ENCODE data around the gene MEPCE.
A peak's percentile ranks its signal among the peaks of the same experiment; 100 is the strongest.

Gene MEPCE

GRCh38 chr7:100407285-100408180, 22.1 kb upstream of the MEPCE start:
- DNase-seq = no peak

- DNase-seq = no peak
These were observed 18.5 kb upstream of the MEPCE start for GRCh38 chr7:100411101-100411500.

- DNase-seq = no peak
These were observed 16.3 kb upstream of the MEPCE start for GRCh38 chr7:100413346-100413745.

DNA sequence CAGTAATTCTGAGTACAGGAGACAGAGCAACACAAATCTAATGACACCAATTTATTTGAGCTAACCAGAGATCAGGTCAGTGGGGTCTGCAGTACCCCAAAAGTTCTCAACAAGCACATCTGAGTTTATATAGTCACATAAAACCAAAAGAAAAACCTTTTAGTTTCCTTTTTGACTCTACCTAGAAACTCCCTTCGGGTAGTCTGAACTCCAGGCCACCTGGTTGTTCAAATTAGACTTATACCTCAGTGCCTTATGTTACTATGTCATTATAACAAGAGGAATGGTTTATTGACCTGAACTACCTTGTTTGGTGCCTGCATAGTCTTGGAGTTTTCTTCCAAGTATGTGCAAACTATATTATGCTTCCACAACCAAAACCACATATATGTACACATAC, 15.7 kb upstream of the MEPCE start:
- no peak for DNase-seq

DNA sequence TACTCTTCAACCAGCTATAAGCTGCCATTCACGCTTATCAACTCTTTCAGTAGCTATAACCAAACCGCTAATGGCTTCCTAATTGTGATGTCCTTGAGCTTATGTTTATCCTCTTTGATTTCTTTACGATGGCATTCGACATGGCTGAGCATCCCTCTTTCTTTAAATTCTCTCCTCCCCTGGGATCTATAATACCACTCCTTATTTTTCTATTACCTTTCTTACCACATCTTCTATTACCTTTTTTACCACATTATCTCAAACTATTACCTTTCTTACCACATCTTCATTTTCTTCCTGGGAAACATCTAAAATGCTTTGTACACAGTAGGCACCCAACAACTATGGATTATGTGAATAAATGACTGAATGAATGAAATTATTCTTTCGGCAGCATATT, 14.2 kb upstream of the MEPCE start:
- DNase-seq = no peak

GRCh38 chr7:100418930-100419659, 10.5 kb upstream of the MEPCE start:
- DNase-seq = no peak

- no peak for DNase-seq
These were observed 9.9 kb upstream of the MEPCE start for GRCh38 chr7:100419660-100420226.

- DNase-seq = no peak
These were observed 6.3 kb upstream of the MEPCE start for GRCh38 chr7:100423315-100423714.

DNA sequence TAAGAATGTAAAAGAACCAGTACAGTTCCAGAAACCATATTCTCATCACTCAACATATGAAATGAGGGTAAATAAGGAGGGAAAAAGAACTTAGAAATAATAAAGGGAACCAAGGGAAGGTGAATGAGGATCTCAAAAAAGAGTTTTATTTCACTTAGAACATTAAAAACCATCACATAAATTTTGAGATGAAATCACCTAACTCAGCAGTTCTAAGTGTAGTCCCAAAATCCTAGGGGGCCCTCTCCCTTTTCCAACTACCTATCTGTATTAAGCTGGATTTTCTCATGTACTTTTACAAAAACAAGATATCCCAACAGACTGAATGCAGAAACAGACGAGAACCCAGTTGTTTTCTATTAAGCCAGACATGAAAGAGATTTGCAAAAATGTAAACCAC, 4.3 kb upstream of the MEPCE start:
- no peak for DNase-seq

DNA sequence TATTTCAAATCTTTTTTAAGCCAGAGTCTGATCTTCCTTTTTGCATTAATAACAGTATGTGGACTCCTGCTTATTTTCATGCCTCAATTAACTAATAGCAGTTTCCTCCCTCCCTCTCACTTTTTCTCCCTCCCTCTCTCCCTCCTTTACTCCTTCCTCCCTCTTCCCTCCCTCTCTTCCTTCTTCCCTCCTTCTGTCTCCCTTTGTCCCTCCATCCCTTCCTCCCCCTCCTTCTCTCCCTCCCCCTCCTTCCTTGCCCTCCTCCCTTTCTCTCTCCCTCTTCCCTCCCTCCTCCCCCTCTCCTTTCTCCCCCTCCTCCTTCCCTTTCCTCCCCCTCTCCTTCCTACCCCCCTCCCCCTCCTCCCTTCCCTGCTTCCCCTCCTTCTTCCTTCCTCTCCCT, 3.1 kb upstream of the MEPCE start:
- DNase-seq = no peak

DNA sequence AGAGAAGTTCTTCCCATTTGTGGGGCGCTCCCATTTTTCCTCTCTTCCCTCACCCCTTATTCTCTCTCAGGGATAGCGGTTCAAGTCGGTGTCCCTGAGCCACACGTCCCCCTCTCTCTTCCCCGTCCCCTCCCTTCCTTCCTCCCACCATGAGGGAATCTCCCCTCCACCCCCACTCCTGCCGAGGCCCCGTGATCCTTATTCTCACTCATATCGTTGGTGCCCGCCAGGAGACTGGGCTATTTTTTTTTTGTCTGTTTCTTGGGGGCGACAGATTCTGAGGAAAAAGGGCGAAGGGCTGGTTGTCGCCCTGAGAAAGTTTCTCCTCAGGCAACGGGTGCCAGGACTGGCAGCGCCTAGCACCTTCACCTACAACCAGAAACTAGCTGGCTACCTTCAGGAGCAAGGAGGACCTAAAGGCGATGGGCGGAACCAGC, 1.9 kb upstream of the MEPCE start:
- DNase-seq = no peak

DNA sequence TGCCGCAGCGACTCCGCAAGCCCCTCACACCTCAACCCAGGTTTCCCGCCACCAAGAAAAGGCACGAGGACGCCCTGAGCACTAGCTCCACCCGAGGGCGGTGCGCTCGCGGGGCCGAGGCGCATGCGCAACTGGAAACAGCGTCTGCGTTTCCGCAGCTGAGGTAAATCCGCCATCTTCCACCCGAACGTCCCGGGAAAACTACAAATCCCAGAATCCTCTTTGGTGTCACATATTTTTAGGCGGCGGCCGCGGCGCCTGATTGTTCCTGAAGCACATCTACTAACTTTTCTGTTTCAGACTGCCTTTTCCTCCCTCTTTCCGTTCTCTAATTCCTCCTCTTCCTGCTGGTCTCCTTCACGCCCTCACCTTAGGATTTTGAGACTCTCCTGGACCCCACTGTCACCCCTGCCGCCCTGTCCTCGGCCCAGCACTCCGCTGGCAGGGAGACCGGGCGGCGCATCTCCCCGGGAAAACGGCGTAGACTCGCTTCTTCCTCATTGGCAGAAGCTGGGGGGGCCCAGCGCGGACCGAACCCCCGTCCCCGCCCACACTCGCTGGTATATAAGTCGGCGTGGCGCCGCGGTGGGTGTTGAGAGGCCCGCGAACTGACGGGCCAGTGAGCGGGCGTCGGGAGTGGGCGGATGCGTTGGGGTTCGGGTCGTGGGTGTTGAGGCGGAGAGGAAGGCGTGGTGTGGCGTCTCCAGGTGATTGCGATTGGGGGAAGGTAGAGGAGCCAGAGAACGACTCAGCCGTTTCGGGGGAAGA, 1.2 kb upstream of the MEPCE start, which contains the start of gene ZCWPW1:
TSS of gene ZCWPW1 (minus strand) at position 505 of the 768 bp plus-strand sequence. CDS start 8,054 bp downstream, outside the sequence.
- DNase-seq = peak; percentile 85

DNA sequence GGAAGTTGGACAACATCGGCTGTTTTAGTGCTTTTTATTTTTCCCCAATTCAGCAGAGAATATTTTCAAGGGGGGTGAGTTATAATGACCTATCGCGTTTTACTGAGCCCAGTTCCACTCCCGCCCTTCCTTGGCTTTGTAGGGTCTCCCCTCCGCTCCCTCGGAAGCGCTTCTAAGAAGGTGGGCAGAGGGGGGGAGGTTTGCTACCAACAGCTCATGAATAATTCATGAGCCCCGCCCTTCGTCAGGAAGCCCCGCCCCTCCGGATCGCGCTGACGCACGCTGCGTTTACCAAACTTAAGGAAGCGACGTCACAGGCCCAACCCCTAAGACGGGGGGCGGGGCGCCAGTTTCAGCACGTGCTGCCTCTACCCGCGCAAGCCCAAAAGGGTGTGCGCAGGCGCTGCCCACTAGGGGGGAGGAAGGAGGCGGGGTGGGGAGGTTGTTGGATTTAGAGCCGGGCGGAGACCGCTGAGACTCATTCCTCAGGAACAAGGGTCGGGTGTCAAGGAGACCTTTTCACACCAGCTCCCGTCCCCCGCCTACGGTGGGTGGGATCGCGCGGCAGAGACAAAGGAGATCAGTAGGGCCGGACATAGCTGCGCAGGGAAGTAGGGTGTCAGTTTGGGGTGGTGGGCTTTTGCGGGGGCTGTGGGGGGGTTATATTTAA, 529 bp upstream of the MEPCE start:
- DNase-seq = peak; percentile 95

- no peak for DNase-seq
These were observed 1.1 kb downstream of the MEPCE start for GRCh38 chr7:100430493-100431285.

DNA sequence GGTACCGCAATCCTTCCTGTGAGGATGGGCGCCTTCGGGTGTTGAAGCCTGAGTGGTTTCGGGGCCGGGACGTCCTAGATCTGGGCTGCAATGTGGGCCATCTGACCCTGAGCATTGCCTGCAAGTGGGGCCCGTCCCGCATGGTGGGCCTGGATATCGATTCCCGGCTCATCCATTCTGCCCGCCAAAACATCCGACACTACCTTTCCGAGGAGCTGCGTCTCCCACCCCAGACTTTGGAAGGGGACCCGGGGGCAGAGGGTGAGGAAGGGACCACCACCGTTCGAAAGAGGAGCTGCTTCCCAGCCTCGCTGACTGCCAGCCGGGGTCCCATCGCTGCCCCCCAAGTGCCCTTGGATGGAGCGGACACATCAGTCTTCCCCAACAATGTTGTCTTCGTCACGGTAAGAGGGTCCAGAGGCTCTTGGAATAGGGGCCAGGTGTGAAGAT, 1.7 kb downstream of the MEPCE start:
- DNase-seq = no peak

GRCh38 chr7:100432053-100432452, 2.4 kb downstream of the MEPCE start:
- no peak for DNase-seq

DNA sequence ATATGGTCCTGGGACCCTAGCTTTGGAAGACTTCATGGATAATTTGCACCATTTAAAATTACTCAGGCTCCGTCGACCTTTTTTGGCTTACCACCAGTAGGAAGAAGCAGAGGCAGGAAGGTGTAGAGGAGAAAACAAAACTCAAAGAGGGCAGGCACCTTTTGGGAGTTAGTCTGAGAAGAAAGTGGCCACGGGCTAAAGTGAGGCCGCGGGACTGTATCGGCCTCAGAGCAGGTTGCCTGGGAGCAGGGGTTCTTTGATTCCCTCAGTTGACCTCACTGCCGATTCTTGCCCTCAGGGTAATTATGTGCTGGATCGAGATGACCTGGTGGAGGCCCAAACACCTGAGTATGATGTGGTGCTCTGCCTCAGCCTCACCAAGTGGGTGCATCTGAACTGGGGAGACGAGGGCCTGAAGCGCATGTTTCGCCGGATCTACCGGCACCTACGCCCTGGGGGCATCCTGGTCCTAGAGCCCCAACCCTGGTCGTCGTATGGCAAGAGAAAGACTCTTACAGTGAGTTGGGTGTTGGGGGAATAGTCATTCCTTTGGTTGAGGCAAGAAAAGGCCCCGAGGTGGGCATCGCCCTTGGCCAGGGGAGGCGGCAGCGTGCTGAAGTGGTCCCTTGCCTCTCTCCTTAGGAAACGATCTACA, 3.1 kb downstream of the MEPCE start:
- DNase-seq = no peak

DNA sequence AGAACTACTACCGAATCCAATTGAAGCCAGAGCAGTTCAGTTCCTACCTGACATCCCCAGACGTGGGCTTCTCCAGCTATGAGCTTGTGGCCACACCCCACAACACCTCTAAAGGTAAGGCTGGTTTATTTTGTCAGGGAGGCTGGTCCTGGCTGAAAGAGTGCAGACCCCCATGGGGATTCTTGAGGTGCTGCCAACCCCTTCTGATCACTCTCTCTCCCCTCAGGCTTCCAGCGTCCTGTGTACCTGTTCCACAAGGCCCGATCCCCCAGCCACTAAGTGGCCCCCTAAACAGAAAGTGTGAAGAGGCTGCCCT, 3.6 kb downstream of the MEPCE start:
- no peak for DNase-seq

DNA sequence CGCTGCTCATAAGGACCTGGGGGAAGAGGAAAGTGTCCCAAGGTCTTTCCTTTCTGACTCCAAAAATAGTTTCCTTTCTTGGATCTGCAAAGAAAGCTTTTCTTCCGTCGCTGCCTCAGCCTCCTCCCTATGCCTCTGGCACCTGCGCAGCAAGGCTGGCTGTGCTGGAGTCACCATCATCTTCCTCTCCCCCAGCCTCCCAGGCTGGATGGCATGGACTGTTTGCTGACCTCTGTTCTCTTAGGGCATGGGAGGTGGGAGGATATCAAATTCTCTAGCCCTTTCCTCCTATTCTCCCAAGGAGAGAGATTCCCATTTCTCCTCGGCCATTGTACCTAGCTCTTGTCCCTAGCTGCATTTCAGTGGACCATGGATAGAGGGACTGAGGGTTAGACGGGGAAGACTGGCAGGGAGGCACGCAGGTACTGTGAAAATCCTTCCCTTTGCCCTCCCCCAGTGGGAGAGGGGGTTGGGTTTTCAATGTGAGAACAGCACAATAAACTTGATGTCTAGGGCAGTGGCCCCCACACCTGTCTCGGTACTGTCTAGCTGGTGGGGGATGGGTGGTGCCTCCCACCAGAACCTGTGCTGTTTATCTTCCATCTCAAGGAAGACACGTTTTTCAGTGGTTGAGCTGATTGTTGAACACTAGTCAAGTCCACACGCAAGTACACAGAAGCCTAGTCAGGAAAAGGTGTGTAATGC, 4.1 kb downstream of the MEPCE start:
- no peak for DNase-seq
